GM21786 (cell line): ENCODE measurements around the gene PTPRC.

ENCODE experiments used
- ATAC-seq: cut with Tn5 transposase; IDR thresholded peaks from one replicate; pipeline ENCODE4 v1.9.1; 2021; ENCODE audit not compliant: unreplicated experiment

Gene PTPRC

GRCh38 chr1:198700016-198700392, 61.2 kb downstream of the PTPRC start:
- no peak for ATAC-seq

- ATAC-seq = no peak
Measured at GRCh38 chr1:198700396-198700795, 61.6 kb downstream of the PTPRC start.

DNA sequence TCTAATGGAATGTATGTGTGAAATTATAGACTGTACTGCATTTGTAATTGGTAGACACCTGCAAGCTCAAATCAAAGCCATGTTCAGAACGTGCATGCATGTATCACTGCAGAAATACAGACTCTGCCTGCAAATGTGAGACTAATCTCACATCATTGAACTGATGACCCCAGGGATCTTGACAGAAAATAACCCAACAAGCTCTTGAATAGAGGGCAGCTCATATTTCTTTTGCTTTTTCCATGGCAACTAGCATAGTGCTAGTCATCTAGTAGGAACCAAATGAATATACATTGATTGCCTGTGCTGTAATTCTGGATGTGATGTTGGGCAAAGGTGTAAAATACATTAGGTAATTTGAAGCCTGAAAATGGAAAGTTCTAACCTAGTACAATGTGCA, 62.4 kb downstream of the PTPRC start:
- no peak for ATAC-seq

DNA sequence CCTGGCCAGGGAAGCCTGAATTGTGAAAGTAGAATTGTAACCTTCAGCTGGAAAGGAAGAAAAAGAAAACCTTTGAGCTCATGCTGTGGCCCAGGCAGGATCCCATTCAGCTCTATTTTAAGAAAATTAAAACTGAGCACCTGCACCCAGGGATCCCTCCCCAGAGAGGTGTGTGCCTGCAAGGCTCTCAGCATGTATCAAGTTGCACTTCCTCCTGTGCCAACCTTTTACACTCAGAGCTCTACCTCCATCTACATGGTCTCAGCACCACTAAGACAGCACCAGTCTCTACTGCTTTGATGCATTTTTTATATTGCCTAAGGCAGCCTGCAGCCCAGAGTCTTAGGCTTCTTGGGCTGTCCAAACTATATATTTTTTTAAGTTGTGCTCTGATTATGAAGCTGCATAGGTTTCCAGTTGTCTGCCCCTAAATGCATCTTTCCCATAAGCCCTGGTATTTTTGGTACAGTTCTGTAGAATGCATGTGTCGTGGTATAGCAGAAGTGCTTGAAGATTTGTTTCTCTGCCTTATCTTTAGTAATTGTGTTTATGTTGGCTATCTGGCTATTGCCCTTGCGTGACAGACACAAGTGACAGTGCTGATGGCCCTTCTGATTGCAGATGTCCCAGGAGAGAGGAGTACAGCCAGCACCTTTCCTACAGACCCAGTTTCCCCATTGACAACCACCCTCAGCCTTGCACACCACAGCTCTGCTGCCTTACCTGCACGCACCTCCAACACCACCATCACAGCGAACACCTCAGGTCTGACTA, 63.1 kb downstream of the PTPRC start:
- peak; percentile 45 for ATAC-seq

DNA sequence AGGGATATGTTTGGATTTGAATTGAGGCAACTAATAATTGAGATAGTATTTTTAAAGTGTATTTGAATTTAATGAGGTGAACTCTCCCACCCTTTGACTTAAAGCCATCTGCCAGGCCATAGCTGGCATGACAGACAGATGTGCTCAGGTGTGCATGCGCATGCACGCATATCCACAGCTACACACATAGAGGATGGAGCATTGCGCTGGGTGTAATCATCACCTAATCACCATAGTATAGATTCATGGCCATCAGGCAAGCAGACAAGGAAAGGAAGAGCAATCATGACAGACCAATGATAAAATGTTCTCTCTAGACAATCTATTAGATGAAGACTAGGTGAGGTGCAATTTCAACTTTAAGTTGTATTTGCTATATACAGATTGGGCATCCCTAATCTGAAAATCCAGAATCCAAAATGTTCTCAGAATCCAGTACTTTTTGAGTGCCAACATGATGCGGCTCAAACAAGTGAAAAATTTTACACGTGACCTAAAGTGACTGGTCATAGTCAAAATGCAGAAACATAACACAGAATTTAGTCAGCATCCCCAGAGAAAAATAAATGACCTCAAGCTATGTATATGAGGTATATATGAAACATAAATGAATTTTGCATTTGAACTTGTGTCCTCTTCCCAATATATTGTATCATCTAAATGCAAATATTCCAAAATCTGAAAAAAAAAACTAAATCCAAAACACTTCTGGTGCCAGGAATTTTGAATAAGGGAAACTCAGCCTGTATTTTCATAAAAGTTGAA, 70.1 kb downstream of the PTPRC start:
- ATAC-seq = no peak

DNA sequence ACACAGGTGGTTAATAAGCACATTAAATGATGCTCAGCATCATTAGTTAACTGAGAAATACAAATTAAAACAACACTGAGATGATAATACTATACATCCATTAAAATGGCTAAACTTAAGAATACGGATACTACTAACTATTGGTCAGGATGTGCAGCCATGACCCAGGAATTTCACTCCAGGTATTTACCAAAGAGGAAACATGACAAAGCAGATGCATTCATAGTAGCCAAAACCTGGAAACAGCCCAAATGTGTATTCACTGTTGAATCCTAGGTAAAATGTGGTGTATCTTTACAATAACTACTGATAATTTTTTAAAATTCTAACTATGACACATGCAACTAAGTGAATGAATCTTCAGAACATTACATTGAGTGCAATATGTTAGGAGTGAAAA, 73.0 kb downstream of the PTPRC start:
- ATAC-seq = no peak

GRCh38 chr1:198713081-198713480, 74.2 kb downstream of the PTPRC start:
- no peak for ATAC-seq

DNA sequence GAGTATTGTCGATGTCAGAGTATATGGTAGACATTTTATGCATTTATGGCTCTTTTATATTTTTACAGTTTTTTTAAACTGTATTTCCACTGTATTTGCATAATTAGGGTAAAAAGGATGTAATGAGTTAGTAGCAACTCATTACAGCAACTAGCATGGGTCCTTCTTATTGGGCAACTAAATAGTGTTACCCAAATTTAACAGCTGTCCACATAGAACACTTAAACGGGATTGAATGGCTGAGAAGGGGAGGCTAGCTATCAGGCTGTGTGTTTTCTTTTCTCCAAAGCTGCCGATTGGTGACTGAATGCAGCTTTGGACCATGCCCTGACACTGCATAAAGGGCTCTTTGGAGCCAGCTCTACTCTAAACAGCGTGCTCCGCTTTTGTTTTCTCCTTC, 75.4 kb downstream of the PTPRC start:
- ATAC-seq = no peak

DNA sequence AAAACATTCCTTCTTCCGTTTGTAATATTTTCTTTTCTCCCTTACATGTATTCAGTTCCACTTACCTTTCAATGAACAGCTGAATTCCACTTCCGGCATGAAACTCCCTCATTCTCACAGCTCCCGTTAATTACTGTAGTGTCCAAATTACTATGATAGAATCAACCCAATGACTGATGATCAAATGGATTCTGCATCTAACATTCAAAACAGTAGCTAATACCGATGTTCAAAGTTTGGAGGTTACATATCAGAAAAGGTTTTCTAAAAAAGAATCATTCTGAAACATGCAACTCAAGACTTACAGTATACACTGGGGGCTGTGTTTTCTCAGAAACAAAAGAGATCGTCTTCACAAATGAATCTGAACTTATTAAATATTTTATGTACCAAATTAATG, 77.2 kb downstream of the PTPRC start:
- no peak for ATAC-seq

DNA sequence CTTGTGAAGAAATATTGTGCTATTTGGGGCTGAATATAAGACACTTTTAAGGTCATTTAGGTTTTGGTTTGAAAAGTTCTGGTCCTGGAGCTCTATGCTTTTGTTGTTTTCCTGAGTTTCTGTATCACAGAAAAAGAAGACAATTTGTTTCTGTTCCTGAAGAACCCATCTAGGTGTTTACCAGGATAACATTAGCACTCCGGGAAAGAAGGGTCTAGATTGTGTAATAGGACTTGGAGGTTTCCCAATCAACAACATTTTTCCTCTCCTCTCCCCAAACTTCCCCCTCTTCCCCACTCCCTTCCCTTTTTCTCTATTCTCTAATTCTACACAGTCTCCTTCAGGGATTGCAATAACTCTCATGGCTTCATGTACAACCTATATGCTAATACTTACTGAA, 78.7 kb downstream of the PTPRC start:
- no peak for ATAC-seq

GRCh38 chr1:198723127-198723526, 84.3 kb downstream of the PTPRC start:
- no peak for ATAC-seq

GRCh38 chr1:198725090-198725489, 86.2 kb downstream of the PTPRC start:
- ATAC-seq = no peak

DNA sequence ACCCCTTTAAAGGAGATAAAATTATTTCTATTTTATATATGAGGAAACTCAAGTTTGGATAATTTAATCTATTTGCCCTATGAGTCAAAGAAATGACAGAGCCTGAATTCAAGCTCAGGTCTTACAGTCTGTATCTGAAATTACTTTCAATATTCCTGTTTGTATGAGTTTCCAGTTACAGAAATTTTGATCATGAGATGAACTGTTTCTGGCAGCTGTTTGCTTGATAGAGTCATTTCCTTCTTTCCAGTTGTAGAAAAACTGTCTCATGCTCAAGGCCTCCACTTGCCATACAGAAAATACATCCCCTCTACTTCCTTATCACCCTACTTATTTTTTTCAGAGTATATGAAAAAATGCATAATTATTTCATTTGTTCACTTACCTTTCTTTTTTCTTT, 87.6 kb downstream of the PTPRC start:
- no peak for ATAC-seq

GRCh38 chr1:198729195-198729863, 90.5 kb downstream of the PTPRC start:
- ATAC-seq = no peak

GRCh38 chr1:198730952-198731351, 92.1 kb downstream of the PTPRC start:
- no peak for ATAC-seq

GRCh38 chr1:198734323-198735008, 95.6 kb downstream of the PTPRC start:
- peak; percentile 92 for ATAC-seq

DNA sequence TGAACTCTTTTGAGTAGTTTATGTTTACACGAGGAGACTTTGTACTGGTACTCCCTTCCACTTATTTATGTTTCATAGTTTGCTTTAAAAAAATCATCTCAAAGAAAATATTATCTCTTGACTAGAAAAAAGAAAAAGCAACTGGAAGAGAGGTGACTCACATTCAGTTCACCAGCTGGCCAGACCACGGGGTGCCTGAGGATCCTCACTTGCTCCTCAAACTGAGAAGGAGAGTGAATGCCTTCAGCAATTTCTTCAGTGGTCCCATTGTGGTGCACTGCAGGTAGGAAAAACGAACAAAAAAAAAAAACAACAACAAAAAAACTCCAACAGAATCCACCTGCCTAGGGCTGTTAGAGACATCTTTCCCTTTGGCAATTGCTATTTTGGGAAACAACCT, 102.9 kb downstream of the PTPRC start:
- no peak for ATAC-seq

GRCh38 chr1:198747127-198747526, 108.3 kb downstream of the PTPRC start:
- no peak for ATAC-seq

DNA sequence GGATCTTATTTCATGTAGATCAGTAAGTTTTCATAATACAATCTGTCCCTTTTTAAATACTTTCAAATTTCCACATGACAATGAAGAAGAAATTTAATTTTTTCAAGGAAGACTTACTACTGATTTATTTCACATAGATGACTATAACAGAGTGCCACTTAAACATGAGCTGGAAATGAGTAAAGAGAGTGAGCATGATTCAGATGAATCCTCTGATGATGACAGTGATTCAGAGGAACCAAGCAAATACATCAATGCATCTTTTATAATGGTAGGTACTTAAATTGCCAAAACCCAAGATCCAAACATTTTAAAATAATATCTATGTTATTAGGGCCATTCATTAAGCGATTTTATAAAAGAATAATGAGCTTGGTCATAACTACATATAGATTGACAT, 110.4 kb downstream of the PTPRC start:
- no peak for ATAC-seq

DNA sequence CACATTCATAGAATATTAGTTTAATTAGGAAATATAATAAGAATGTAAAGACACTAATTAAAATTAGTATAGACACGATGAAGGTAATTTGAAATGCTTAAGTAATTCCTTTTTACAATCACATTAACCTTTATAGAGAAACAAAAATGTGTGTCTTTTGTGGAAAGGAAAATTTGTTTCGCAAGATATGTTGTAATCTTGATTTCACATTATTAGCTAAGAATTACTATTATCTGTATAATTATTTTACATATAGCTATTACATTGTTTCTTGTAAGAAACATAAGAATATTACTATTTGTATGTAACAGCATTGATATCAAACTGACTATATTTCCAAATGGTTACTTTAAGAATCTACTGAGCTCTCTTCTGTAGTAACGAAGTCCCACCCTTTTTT, 111.2 kb downstream of the PTPRC start:
- ATAC-seq = no peak

- ATAC-seq = no peak
Measured at GRCh38 chr1:198751741-198752140, 112.9 kb downstream of the PTPRC start.
